Brain microvascular endothelial cell (primary cell): ENCODE measurements around the gene CACNA1D.

Source experiments
- DNase-seq: peaks from one replicate; pipeline ENCODE4 v3.0.0-alpha.2; 2020
- H3K27ac ChIP-seq: fragments of 250-450 bp; sonication (Bioruptor Pico); 2 replicates; pipeline ENCODE4 v1.5.1; 2020; ENCODE audit warnings: mild to moderate bottlenecking, moderate library complexity
- H3K27me3 ChIP-seq: fragments of 250-450 bp; sonication (Bioruptor Pico); replicated peaks from 2 replicates; pipeline ENCODE4 v1.5.1; 2020; ENCODE audit warnings: mild to moderate bottlenecking
- H3K36me3 ChIP-seq: fragments of 250-450 bp; sonication (Bioruptor Pico); replicated peaks from 2 replicates; pipeline ENCODE4 v1.5.1; 2020; ENCODE audit warnings: mild to moderate bottlenecking
- H3K4me3 ChIP-seq: 2 replicates; pipeline ENCODE4 v1.5.1; 2011; ENCODE audit warnings: low read depth, mild to moderate bottlenecking, control low read depth, low read length, moderate library complexity
- in situ Hi-C: cut with HindIII; loops from 2 replicates; pipeline ENCODE4 v1.10.0; 2017; ENCODE audit warnings: low sequenced_read_pairs, low pct_ligation_motif_present
- TF ChIP-seq, protein P1 (sequence below): IDR thresholded peaks from 2 replicates; pipeline ENCODE4 v1.5.1; 2011; ENCODE audit warnings: low read depth, mild to moderate bottlenecking, moderate library complexity, low read length, control low read depth, inconsistent platforms; ENCODE audit errors: missing control alignments

The CACNA1D gene

GRCh38 chr3:53792866-53793265 lies 298.5 kb downstream of the CACNA1D start:
- no peak overlapping the region for H3K4me3 ChIP-seq
- TF ChIP-seq, protein P1, sequence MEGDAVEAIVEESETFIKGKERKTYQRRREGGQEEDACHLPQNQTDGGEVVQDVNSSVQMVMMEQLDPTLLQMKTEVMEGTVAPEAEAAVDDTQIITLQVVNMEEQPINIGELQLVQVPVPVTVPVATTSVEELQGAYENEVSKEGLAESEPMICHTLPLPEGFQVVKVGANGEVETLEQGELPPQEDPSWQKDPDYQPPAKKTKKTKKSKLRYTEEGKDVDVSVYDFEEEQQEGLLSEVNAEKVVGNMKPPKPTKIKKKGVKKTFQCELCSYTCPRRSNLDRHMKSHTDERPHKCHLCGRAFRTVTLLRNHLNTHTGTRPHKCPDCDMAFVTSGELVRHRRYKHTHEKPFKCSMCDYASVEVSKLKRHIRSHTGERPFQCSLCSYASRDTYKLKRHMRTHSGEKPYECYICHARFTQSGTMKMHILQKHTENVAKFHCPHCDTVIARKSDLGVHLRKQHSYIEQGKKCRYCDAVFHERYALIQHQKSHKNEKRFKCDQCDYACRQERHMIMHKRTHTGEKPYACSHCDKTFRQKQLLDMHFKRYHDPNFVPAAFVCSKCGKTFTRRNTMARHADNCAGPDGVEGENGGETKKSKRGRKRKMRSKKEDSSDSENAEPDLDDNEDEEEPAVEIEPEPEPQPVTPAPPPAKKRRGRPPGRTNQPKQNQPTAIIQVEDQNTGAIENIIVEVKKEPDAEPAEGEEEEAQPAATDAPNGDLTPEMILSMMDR, result no peak
- DNase-seq, result no peak
- no peaks in the 10 kb centered on the region for H3K36me3 ChIP-seq
- in situ Hi-C loops, result no loop called here
- no peak overlapping the region for H3K27ac ChIP-seq
- H3K27me3 ChIP-seq, result no peaks in the 10 kb centered on the region

DNA sequence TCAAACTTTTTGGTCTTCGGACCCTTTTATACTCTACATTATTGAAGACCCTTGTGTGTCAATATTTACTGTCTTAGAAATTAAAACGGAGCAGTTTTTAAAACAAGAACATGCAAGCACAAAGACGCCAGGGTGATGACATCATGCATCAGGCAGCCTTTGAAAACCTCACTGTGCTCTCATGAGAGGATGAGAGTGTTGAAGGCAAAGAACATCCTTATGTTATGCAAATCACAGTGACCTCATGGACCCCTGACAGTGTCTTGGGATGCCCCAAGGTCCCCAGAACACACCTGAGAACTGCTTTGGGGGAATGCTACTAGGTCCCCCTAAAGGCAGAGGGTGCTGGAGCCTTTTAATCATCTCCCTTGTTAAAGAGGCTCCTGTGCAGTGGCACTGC lies 300.2 kb downstream of the CACNA1D start:
- TF ChIP-seq, protein P1, result no peak
- Histone ChIP-seq H3K36me3 (no peaks in the 10 kb centered on the region), H3K27me3 (no peaks in the 10 kb centered on the region), H3K27ac (no peak overlapping the region), H3K4me3 (no peak overlapping the region)
- DNase-seq, result no peak
- in situ Hi-C loops, result no loop called here

- no peaks in the 10 kb centered on the region for H3K27me3 ChIP-seq
- H3K27ac ChIP-seq, result no peak overlapping the region
- H3K36me3 ChIP-seq, result no peaks in the 10 kb centered on the region
- H3K4me3 ChIP-seq, result no peak overlapping the region
- DNase-seq, result no peak
- TF ChIP-seq, protein P1, result no peak
- in situ Hi-C loops, result no loop called here
These were observed 300.8 kb downstream of the CACNA1D start for GRCh38 chr3:53795176-53795575.

DNA sequence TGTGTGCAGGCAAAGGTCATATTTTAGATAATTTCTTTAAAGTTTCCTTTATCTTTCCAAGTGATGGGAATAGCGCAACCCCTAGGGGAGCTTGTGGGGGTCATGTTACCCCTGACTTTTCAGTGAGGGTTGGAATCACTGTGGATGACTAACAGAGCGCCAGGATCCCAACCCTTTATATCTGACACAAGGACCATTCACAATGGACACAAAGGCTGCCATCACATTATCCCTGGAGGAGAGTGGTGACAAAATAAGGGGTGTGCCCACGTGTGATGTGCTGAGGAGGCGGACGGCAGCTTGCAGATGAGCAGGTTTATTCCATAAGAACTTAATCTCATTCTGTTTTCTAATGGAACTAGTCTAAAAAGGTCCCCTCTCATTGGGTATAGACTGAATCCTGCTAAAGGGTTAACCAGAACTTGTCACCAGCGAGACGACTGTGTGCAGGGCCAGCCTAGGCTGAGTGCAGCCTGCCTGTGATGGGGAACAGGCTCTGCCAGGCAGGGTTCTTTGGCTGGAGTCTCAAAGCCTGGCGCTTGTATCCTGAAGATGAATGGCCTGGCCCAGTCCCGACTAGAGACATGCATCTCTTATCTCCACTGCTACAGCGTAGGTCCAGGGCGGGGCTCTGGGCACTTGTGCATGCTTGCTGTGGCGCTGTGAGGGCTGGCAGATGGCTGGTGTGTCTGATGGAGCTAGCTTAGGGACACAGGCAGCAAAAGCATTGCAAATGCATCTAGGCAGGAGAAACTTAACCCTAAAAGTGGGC lies 301.6 kb downstream of the CACNA1D start:
- H3K4me3 ChIP-seq, result no peak overlapping the region
- H3K27me3 ChIP-seq, result no peaks in the 10 kb centered on the region
- TF ChIP-seq, protein P1, result no peak
- no peaks in the 10 kb centered on the region for H3K36me3 ChIP-seq
- in situ Hi-C loops, result no loop called here
- no peak overlapping the region for H3K27ac ChIP-seq
- DNase-seq, result no peak

DNA sequence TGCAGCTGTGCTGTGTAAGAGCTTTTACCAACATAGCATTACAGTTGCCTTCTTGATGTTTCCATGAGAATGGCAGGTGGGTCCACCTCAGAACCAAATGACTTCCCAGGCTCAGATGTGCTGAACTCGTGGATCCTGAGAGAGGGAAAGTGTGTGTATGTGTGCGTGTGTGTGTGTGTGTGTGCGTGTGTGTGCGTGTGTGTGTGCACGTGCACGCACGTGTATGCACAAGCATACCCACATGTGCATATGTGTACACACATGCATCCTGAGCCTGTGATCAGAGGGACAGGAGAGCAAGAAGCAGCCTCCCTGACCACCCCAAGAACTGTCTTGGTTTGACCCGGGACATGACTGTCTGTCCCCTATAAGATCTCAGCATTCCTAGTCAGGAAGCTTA lies 303.7 kb downstream of the CACNA1D start:
- Histone ChIP-seq H3K36me3 (no peaks in the 10 kb centered on the region), H3K4me3 (no peak overlapping the region), H3K27ac (no peak overlapping the region), H3K27me3 (no peaks in the 10 kb centered on the region)
- in situ Hi-C loops, result no loop called here
- TF ChIP-seq, protein P1, result no peak
- no peak for DNase-seq
